ENCODE data around the gene FKBP10. TPM values are rescaled to one million over a fixed set of nuclear protein-coding genes. Genes with fewer than 3 reads are reported as not detected.

FKBP10 gene
- polyA plus RNA-seq, 2 of the 4 experiments (the other 2 are of a cell fraction): 109 to 119 TPM

DNA sequence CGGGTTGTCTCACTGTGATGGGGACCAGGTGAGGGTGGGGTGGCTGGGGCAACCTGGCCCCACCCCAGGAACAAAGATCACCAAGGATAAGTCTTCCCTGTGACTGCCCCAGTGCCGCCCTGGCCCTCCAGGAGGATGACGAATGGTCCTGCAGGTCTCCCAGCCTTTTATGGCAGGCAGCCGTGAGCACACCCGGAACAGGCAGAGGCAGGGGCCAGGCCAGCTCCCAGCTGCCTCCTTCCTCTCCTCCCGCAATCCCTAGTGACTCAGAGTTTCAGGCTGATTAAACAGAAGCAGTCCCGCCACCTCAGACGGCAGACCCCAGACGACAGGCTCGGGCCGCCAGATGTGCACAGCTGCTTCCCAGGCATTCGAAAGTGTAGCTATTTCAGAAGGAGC is 39.6 kb upstream of the FKBP10 start (continued):
- TF ChIP-seq, protein P1, sequence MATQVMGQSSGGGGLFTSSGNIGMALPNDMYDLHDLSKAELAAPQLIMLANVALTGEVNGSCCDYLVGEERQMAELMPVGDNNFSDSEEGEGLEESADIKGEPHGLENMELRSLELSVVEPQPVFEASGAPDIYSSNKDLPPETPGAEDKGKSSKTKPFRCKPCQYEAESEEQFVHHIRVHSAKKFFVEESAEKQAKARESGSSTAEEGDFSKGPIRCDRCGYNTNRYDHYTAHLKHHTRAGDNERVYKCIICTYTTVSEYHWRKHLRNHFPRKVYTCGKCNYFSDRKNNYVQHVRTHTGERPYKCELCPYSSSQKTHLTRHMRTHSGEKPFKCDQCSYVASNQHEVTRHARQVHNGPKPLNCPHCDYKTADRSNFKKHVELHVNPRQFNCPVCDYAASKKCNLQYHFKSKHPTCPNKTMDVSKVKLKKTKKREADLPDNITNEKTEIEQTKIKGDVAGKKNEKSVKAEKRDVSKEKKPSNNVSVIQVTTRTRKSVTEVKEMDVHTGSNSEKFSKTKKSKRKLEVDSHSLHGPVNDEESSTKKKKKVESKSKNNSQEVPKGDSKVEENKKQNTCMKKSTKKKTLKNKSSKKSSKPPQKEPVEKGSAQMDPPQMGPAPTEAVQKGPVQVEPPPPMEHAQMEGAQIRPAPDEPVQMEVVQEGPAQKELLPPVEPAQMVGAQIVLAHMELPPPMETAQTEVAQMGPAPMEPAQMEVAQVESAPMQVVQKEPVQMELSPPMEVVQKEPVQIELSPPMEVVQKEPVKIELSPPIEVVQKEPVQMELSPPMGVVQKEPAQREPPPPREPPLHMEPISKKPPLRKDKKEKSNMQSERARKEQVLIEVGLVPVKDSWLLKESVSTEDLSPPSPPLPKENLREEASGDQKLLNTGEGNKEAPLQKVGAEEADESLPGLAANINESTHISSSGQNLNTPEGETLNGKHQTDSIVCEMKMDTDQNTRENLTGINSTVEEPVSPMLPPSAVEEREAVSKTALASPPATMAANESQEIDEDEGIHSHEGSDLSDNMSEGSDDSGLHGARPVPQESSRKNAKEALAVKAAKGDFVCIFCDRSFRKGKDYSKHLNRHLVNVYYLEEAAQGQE (IDR thresholded peaks at IDR 0.05): no peak
- 0 out of 5 replicates have a peak, but pooled peaks of 1 of the 2 experiments have one; percentile 25 for TF ChIP-seq JUN (IDR thresholded peaks at IDR 0.05)
- TF ChIP-seq CBX2 (IDR thresholded peaks at IDR 0.05; ENCODE audit: borderline replicate concordance, low read depth): no peak
- no peak for TF ChIP-seq CBX8 (IDR thresholded peaks at IDR 0.05)
- no peak for TF ChIP-seq CEBPB (IDR thresholded peaks at IDR 0.05)
- TF ChIP-seq ZC3H11A (IDR thresholded peaks at IDR 0.05): no peak
- TF ChIP-seq, protein P2, sequence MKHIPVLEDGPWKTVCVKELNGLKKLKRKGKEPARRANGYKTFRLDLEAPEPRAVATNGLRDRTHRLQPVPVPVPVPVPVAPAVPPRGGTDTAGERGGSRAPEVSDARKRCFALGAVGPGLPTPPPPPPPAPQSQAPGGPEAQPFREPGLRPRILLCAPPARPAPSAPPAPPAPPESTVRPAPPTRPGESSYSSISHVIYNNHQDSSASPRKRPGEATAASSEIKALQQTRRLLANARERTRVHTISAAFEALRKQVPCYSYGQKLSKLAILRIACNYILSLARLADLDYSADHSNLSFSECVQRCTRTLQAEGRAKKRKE (CRISPR knock-in tag; IDR thresholded peaks at IDR 0.05; ENCODE audit: low read depth): no peak
- peak; percentile 27; the same call in 1 of the 2 replicates for TF ChIP-seq GATA3 (IDR thresholded peaks at IDR 0.05; ENCODE audit: borderline replicate concordance)
- TF ChIP-seq FOSL2 (IDR thresholded peaks at IDR 0.05): peak; percentile 51; the same call in 1 of the 2 replicates
- peak; percentile 74 for TF ChIP-seq FOSL2 (CRISPR knock-in tag; IDR thresholded peaks at IDR 0.05)
- TF ChIP-seq FOSB (CRISPR knock-in tag; IDR thresholded peaks at IDR 0.05): no peak
- TF ChIP-seq CHD2 (IDR thresholded peaks at IDR 0.05; ENCODE audit: low read length, partially characterized antibody): no peak
- TF ChIP-seq NR3C1 (IDR thresholded peaks at IDR 0.05): no peak
- TF ChIP-seq, protein P3, sequence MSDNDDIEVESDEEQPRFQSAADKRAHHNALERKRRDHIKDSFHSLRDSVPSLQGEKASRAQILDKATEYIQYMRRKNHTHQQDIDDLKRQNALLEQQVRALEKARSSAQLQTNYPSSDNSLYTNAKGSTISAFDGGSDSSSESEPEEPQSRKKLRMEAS (IDR thresholded peaks at IDR 0.05): peak; percentile 53; the same call in 1 of the 2 replicates
- no peak for TF ChIP-seq ZNF302 (CRISPR knock-in tag; IDR thresholded peaks at IDR 0.05)
- TF ChIP-seq NFE2L2 (conservative IDR thresholded peaks at IDR 0.05; ENCODE audit: low read length): no peak
- TF ChIP-seq, protein P4, sequence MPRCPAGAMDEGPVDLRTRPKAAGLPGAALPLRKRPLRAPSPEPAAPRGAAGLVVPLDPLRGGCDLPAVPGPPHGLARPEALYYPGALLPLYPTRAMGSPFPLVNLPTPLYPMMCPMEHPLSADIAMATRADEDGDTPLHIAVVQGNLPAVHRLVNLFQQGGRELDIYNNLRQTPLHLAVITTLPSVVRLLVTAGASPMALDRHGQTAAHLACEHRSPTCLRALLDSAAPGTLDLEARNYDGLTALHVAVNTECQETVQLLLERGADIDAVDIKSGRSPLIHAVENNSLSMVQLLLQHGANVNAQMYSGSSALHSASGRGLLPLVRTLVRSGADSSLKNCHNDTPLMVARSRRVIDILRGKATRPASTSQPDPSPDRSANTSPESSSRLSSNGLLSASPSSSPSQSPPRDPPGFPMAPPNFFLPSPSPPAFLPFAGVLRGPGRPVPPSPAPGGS (IDR thresholded peaks at IDR 0.05): 0 out of 3 replicates have a peak, but pooled peaks have one; percentile 16
- TF ChIP-seq RAD21 (conservative IDR thresholded peaks at IDR 0.05 in 1 of 2, IDR thresholded peaks at IDR 0.05 in 1 of 2): peak in 1 of 2 experiments; percentile 3; a peak in 1 of 5 replicates
- no peak for TF ChIP-seq MAFK (IDR thresholded peaks at IDR 0.05; ENCODE audit: partially characterized antibody)

DNA sequence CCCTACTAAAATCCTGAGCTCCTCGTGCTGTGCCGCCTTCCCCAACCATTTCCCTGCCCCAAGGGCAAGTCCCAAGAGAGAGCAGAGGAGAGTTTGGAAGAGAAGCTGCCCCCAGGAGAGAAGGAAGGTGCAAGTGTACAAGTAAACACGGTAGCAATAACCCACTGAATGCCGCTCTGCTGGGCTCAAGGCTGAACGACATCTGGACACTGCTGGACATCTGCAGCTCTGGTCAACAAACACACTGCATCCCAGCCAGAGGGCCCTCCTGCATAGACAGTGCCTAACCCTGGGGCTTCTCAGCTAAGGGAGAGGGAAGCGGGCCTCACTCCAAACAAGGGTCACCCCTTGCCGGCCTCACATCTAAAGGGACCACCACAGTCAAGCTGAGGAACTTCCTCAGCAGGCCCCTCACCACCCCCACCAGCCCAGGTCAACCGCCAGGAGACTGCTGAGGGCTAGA is 39.0 kb upstream of the FKBP10 start:
- ChIA-PET CTCF (interaction anchor here (1.8 to 96.0 kb wide), 3 partner anchors 14 to 78 kb away, joined by 4 to 3262 read pairs (median 3262); partner anchors contain the start of genes FKBP10, GAST, HAP1 and JUP), POLR2A (interaction anchor here (0.9 to 2.3 kb wide), 7 partner anchors 11 to 85 kb away, joined by 3 to 17 read pairs (median 4); partner anchors contain the start of genes FKBP10 and JUP)
- peak overlapping the region; percentile 87 for H3K4me2 ChIP-seq
- whole genome bisulfite sequencing (ENCODE audit: missing lambda C conversion rate): 46% methylated on average over 8 of the region's 8 CpGs
- H3K27ac ChIP-seq: peak overlapping the region; percentile 89 to 93
- DNase-seq (ENCODE audit: low read depth in 1 of 2, low spot score in 1 of 2) (no peak), ATAC-seq (no peak), FAIRE-seq (no peak)
- TF ChIP-seq EHMT2 (IDR thresholded peaks at IDR 0.05; ENCODE audit: low read depth) (no peak), JUN (IDR thresholded peaks at IDR 0.05) (0 out of 5 replicates have a peak, but pooled peaks of 1 of the 2 experiments have one; percentile 6)
- H3K9me3 ChIP-seq: no peaks in the 10 kb centered on the region
- 0 out of 3 replicates have a peak overlapping the region, but pooled peaks have one; percentile 7 for H3K4me3 ChIP-seq
- peaks cover 73% of the 10 kb centered on the region for H3K4me1 ChIP-seq

Measured in A549 (cell line).